Hematopoietic multipotent progenitor cell treated with erythropoietin and hydrocortisone succinate and interleukin-3 and kit ligand, for 8 days (in vitro differentiated cells): ENCODE measurements around the gene EFCAB8.
"Not testable (repeated sequence)": the region's sequence is repeated elsewhere in the genome, so short reads cannot be mapped to it uniquely, and the experiment has no call there.

Experiments used
- DNase-seq: peaks from one replicate; pipeline ENCODE4 v3.0.0-alpha.2; 2015

The EFCAB8 gene

DNA sequence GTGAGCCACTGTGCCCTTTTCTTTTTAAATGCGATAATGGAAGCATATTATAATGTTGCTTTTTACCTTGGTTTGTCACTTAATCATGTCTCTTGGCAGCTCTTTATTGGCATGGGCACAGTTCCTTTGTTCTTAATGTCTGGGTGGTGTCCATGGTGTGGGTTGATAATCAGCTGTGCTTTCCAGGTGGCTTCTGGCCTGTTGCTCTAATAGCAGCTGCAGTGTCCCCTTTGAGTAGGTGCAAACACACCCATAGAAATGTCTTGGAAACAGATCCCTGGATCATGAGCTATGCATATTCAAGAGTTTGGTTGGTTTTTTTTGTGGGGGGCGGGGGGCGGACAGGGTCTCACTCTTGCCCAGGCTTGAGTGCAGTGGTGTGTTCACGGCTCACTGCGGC, 29.9 kb downstream of the EFCAB8 start:
- no peak for DNase-seq

DNA sequence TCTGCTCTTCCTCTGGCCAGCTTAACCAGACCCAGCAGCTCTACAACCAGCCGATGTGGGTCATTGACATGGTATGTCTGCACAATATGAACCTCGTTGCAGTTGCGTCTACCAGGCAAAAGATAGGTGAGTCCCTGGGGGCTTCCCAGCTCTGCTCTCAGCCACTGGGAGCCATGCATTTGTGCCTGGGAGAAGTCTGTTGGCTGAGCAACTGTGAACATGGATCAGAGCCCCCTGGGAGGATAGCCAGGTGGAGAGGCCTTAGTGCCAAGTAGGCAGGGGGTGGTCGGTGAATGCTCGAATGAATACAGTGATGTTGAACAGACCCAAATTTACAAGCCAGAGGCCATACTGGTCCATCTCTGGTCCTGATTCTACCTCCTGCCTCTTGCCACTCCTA, 30.6 kb downstream of the EFCAB8 start:
- DNase-seq, result no peak

DNA sequence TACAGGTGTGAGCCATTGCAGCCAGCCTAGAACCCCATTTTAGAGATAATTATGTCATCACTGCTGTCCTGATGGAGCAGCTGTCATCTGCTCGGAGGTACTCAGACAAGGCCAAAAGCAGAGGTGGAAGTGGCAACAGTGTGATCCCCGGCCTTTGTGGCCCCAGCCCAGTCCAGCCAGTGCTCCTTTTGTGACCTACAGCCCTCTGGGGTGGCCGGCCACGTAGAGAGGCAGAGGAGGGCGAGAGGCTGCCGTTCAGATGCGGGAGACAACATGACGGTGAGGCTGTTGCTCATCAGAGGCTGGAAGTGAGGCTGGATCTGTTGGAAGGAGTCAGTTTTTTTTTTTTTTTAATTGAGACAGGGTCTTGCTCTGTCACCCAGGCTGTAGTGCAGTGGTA, 32.8 kb downstream of the EFCAB8 start:
- DNase-seq, result no peak

DNA sequence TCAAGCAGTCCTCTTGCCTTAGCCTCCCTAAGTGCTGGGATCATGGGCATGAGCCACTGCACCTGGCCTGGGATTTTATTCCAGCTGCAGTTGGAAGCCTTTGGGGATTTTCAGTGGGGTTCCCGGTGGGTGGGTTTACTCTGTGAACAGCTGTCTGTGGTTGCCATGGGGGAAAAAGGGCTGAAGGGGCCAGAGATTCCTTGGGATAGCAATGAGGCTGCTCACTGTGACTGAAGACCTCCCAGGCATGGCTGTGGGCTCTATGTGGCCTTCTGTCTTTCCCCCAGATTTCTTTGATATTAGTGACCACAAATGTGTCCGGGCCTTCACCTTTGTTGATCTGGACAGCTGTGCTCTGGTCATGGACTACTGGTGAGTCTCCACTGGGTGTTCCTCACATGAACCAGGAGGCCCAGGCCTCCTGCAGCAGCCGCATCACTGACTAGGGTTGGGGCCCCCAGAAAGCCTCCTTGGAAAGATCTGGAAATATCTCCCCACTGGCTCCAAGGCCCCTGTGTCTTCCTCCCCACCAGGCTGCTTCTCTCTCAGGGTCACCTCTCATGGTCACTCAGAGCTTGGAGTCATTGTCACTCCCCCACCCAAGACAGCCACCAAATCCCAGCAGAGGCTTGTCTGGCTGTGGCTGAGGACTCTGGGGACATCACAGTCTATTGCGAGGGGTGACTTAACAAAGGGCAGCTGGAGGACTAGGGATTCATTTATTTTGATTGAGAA, 33.4 kb downstream of the EFCAB8 start:
- DNase-seq, result no peak

DNA sequence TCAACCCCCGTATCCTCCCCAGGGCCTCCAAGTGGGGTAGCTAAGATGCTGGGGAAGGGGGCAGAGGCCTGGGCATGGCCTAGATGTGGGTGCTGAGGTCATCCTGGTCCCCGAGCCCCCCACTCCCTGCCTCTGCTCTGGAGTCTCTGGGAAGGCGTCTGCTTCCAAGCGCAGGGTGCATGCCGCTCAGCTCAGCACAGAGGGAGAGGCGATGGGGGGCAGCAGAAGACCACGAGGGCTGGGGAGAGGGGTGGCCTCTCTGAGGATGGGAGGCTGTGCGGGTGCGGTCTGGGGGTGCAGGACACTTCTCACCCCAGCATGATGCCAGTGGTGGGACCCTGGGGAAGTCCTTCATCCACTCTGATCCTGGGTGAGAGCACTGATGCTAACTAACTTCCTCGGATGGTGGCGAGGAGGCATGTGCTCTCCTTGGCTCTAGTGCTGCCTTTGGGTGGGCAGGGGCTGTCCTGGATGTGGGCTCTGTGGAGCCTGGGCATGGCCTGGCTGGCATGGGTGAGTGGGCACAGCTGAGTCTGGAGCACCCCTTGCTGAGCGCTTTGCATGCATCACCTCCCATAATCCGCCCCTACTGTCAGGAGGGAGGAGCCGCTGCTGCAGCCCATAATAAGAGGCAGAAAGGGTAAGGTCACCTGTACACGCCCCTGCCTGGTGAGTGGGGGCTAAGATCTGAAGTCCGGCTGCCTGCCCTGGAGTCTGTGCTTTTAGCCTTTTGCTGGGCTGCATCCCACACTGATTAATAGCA, 34.7 kb downstream of the EFCAB8 start:
- DNase-seq, result no peak

DNA sequence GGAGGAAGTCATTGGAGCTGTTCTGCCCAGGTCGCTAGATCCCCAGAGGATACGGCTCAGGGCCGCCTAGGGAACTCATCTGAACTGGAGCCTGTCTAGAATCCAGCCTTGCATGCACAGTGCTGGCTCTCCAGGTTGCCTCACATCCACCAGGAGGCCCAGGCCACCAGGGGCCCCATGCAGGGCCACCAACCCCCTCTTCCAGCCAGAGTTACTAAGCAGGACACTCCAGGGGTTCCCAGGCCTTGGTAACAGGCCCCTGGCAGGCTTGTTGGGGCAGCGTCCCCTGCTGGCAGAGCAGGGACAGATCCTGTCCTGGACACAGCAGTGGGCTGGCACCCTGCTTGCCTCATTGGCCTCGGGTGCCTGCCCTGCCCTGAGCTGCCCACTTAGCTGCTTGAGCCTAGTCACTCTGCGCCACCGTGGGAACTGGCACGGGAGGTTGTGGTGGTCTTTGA, 35.3 kb downstream of the EFCAB8 start:
- DNase-seq, result peak; percentile 13

DNA sequence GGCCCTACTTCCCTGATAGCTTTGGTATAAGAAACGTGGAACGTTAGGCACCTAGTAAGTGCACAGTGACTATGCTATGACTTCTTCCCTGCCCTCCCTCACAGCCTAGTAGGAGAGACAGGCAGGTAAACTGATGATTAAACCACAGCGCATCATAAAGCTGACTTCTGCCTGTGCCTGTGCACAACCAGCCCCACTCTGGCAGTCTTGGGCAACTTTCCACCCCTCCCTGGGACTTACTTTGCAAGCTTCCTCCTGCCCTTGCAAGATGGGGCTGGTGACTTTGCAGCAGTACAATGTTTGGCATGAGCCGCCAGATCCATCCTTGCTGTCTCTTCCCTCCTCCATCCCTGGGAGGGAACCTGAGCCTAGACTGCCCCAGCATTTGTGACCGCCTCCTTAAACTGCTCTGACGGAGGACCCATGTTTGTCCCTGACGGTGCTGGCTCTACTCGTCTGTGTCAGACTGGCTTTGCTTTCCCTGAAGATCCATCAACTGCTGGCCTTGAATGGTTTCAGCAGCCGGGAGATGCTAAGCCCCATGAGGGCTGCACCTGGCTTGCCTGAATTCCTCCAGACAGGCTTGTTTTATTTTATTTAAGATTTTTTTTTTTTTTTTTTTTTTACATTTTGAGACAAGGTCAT, 36.1 kb downstream of the EFCAB8 start:
- DNase-seq, result no peak

DNA sequence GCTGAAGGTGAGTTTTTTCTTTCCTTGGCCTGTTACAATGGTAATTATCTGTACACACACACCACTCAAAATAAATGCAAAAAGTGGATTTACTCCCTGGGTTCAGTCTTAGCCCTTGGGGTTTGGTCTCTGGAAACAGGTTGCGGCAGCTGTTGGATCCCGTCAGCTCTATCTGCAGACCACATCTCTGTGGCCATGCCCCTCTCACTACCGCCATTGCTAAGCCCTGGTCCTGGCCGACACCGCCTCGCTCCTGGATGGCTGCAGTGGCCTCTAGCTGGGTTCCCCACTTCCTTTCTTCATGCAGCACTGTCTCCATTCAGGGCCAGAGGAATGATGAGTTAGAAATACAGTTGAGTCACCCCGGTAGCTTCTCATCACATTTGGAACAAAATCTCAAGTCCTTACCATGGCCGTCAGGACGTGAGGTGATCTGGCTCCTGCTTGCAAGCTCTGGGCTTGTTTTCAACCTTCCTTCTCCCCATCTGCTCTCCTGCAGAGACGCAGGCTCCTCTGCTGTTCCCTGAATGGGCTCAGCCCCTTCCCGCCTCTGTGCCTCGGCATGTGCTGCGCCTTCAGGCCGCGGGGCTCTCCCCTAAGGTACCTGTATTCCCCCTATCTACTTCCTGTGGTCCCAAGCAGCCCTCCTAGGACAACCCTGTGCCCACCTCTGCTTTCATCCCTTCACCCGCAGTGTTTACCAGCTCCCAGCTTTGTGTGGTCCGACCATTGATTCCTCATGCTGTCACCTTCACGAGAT, 38.0 kb downstream of the EFCAB8 start:
- no peak for DNase-seq

DNA sequence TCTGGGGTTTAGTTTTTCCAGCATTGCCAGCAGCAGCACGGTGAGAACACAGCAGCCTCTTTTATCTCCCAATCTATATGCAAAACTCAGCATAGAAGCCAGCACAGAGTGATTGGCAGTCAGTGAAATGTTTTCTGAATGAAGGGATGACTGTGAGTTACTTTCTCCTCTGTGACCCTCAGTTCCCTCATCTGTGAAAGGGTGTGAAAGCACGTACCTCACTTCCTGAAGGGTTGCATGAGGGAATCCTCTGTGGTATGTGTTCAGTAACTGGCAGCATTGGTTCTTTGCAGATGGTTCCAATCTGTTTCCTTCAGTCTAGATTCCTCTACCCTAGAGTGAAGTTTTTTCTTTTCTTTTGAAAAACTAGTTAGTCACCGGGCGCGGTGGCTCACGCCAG, 40.0 kb downstream of the EFCAB8 start:
- DNase-seq, result no peak

DNA sequence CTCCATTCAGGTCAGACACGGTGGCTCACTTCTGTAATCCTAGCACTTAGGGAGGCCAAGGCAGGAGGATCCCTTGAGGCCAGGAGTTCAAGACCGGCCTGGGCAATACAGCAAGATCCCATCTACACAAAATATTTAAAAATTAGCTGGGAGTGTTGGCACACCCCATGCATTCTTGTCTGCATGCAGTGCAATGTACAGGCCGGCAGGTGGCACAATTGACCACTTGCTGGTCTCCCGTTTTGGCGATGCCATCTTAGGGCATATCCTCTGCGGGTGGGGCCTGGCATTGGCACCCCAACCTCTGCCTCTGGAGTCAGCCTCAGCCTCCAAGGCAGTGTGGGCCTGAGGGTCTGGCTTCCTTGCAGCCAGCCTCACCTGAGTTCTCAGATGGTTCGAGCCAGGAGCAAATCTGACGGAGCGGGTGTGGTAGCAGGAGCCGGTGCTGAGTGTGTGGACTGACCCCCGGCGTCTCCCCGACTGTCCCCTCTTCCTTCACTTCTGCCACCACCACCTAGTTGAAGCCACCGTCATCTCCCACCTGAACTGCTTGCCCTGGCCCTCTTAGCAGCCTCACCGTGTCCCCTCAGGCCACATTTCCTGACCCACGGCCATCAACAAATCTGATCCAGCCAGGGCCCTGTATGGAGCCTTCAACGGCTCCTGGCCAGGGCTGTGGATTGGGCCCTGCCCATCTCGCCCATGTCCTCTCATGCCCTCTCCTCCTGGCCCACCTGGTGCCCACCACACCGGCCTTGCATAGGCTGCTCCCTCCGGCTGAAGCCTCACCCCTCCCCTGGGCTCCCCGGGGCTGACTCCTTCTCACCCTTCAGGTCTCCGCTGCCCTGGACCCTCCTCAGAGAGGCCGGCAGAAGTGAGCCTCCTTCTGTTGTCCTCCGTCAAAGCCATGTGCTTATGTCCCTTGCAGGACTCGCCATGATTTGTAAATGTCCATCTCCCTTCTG, 44.0 kb downstream of the EFCAB8 start:
- peak; percentile 67 for DNase-seq

DNA sequence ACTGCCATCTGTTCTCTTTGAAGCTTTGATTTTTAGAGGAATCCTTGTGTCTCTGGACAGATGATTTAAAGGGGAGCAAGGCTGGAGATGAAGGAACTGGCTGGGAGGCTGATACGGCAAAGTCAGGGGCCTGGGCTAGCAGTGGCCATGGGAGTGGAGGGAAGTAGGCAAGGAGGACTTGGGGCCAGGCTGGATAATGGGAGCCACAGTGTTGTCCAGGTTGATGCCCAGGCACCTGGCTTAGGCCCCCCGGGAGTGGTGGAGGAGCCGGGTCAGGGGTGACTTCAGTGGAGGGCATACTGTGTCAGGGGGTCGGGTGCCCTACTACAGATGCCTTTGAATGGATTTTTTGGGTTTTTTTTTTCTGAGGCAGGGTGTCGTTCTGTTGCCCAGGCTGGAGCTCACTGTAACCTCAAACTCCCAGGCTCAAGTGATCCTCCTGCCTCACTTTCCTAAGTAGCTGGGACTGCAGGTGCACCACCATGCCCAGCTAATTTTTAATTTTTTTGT, 45.0 kb downstream of the EFCAB8 start:
- no peak for DNase-seq

DNA sequence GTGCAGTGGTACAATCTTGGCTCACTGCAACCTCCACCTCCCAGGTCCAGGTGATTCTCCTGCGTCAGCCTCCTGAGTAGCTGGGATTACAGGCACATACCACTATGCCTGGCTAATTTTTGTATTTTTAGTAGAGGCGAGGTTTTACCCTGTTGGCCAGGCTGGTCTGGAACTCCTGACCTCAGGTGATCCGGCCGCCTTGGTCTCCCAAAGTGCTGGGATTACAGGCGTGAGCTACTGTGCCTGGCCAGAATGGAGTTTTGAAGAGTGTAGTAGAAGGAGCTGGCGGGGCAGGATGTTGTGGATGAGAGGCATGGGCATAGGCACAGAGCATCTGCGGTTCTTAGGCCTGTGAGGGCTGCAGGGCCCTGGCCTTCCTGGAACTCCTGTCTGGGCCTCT, 46.0 kb downstream of the EFCAB8 start:
- DNase-seq, result not testable (repeated sequence)

DNA sequence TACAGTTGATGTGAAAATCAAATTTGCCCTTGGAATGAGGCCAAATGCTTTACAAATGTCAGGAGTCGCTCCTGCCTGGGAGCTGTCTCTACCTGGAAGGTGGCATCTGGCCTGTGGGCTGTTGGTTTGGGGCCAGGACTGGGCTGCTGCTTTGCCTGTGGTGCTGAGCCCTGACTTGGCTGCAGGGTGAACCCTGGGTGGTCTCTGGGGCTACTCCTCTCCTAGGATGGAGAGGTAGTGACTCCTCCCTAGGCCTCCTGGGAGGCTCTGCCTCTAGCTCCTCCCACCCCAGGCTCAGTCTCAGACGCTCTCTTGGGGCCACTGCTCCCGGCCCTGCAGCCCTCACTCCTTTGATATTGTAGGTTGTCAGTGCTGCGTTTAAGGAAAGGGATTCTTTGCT, 47.5 kb downstream of the EFCAB8 start:
- DNase-seq, result no peak

DNA sequence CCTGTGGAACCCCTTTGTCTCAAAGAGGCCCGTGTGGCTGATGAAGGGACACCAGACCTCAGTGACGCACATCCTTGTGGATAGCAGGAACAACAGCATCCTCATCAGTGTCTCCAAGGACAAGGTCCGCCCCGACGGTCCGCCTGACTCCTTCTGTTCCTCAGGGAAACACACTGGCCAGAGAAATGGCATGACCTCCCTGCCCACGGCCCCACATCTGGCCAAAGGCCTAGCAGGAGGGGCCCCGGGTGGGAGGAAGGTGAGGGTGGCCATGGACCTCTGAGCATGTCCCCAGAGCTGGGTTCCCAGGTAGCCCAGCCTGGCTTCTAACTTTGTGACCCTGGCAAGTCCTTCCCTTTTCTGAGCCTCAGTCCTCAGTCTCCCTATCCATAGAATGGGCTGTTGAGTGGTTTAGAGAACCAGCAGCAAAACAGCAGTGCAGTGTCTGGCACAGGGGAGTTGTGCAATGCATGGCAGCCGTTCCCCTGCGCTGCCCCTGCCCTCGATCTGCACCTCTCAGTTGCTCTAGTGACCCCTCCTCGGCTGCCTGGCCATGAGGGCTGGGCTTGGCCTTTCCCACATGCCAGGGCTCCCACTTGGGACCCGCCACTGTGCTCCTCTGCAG, 48.3 kb downstream of the EFCAB8 start:
- no peak for DNase-seq

DNA sequence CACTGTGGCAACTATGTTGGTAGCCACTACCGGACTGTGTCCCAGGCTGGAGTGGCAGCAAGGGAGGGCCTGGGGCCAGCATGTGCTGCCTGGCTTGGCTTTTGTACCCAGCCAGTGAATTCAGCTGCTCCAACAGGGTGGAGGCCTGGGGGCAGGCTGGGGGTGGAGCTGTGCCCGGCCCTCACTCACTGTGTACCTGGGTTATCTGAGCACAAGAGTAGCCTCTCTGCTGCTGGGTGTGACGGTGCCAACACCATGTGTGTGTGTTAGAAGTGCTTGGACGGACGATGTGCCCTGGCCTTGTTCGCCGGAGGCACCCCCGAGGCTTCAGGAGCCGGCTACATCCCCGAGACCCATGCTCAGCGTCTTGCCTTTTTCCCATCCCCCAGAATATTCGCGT, 49.2 kb downstream of the EFCAB8 start:
- DNase-seq, result no peak

DNA sequence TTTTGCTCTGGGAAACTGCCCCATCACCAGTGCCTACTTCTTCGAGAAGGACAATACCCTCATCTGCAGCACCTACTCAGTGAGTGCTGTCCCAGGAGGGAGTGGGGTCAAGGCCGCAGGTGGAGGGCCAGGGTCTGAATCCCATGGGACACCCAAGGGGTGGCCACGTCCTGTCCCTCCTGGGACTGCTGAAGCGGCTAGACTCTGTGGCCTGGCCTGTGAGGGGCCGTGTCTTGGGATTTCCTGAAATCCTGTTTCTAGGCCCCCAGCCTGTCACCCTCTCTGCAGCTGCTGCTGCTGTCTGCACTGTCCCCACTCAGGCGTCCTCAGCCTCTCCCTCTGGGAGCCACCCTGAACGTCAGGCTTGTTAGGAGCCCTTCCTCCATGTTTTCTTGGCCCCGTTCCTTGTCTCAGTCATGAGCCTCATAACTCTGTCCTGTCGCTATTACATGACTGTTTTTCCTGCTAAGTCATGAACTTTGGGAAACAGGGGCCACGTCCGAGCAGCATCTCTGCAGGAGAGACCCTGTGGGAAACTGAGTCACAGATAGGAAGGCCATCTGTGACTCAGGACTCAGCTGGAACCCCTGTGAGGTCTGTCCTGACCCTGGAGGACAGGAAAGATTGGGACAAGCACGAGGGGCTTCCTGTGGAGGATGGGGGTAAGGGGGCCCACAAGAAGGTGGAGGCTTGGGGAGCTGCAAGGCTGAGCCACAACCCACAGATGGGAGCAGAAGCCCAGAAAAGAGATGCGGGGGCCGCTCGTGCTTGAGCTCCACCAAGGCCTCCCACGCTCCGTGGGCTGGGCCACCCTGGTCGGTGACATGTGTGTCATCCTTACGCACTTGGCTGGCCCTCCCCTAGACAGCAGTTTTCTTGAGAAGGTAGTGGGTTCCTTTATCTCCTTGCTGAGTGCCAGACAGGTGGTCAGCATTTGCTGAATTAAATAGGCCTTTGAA, 49.9 kb downstream of the EFCAB8 start:
- no peak for DNase-seq

DNA sequence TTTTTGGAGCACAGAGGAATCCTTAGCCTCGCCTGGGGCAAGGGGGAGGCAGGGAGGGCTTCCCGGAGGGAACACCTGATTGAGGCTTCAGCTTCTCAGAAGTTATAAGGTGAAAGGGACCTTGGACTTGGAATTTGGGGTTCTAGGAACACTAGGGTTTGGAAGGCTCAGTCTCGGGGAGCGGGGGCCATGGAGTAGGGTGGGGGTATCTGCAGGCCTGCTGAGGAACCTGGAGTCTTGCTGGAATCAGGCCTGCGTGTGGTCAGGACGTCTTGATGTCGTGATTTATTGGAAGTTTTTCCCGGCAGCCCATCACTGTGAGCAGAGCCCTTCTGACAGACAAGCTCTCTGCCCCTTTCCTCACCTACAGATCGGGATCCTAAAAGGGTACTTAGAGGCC, 50.7 kb downstream of the EFCAB8 start:
- no peak for DNase-seq

DNA sequence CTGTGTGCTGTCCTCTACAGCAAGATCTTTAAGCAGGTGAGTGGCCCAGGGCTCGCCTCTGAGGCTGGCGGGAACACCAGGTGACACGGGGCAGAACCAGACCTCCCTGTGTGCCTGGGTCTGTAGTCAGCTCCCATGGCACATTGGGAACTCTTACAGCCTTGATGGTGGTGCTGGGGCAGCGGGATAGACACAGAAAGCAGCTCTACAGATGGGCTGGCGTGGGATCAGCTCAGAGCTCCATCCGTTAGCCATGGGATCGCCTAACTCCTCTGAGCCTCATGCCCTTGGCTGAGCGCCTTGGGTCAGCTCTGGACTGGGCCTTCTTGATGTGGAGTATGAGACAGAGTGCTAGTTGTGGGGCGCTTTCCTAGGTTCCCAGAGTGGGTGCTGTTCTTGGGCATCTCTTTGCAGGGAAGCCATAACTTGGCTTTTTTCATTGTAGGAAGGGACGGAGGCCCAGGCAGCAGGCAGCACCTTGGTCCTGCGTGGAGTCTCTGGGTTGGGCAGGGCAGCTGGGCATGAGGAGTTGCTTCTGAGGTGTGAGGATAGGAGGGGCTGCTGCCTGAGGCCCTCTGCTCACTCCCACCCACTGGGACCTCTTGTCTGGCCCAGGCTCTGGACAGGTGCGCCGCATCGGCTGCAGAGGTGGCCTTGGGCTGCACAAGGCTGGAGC, 51.3 kb downstream of the EFCAB8 start:
- no peak for DNase-seq

DNA sequence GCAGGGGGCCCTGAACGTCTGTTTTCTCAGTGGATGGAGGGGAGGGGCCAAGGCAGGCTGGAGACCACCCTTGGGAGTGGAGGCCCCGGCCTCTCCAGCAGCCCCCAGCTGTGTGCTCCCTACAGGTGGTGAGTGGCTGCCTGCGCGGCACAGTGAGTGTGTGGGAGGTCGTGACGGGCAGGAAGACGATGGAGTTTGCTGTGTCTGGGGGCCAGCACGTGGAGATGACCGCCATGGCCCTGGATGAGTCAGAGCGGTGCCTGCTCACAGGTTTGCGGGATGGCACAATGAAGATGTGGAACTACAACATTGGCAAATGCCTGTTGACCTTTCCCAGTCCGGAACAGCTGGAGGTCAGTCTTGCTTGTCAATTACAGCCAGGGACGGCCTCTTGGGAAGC, 52.6 kb downstream of the EFCAB8 start:
- DNase-seq, result no peak

DNA sequence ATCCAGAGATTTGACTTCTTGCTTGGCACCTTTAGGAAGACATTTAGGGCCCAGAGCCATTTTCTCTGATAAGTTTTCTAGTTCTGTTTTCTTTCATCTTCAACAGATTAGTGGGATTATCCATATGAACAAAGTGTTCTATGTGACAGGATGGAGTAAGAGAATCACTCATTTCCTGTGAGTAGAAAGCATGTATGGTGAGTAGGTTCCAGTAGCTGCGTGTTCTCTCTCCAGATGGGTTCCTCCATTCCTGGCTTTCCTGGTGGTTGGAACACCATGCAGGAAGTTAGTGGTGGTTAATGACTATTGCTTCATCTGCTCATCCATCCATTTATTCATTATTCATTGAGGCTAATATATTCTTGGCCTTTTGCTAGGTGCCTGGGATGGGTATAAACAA, 54.0 kb downstream of the EFCAB8 start:
- DNase-seq, result no peak
